Measurements from ENCODE around the gene PAQR5.
A peak's percentile ranks its signal among the peaks of the same experiment; 100 is the strongest.

Gene PAQR5

GRCh38 chr15:69392352-69392751 lies 93.6 kb downstream of the PAQR5 start:
- no peak for DNase-seq (ENCODE audit: low read depth)

GRCh38 chr15:69393831-69394491 lies 95.2 kb downstream of the PAQR5 start:
- no peak for DNase-seq (ENCODE audit: low read depth)

GRCh38 chr15:69394556-69395282 lies 96.0 kb downstream of the PAQR5 start:
- DNase-seq (ENCODE audit: low read depth): peak; percentile 69

DNA sequence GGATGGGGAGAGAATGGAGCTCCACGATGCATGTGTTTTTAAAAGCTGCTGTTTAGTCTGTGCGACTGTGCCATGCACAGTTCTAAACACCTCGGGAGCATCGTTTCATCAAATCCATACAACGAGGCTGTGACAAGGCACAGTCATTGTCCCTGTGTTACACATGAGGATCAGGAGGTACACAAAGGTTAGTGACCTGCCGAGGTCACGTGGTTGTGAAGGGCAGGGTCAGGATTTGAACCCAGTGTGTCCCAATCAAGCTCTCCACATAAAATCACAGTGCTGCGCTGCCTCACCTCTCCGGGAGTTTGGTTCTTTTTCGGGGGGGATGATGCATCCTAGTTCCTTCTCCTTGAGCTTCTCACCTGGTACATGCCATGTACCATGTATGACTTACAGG lies 96.7 kb downstream of the PAQR5 start:
- DNase-seq (ENCODE audit: low read depth): no peak

- no peak for DNase-seq (ENCODE audit: low read depth)
Measured at GRCh38 chr15:69395991-69396390, 97.3 kb downstream of the PAQR5 start.

DNA sequence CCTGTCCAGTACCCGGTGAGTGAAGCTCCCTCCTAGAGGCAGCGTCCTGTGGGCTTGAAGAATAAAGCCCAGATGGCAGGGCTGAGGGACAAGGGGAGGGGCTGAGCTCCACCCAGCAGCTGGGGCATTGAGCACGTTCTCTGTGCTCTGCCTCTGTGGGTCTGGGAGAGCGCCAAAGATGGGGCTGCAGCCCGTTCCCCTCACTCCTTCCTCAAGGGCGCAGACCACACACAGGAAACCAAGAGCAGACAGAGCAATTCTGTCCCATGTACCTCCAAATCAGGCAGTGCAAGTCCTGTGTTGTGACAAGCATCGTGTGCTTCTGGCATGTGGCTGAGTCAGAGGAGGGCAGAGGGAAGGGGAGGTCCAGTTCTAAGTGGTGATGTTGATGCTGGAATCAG lies 99.8 kb downstream of the PAQR5 start:
- no peak for DNase-seq (ENCODE audit: low read depth)

- no peak for DNase-seq (ENCODE audit: low read depth)
Measured at GRCh38 chr15:69400850-69401249, 102.1 kb downstream of the PAQR5 start.

DNA sequence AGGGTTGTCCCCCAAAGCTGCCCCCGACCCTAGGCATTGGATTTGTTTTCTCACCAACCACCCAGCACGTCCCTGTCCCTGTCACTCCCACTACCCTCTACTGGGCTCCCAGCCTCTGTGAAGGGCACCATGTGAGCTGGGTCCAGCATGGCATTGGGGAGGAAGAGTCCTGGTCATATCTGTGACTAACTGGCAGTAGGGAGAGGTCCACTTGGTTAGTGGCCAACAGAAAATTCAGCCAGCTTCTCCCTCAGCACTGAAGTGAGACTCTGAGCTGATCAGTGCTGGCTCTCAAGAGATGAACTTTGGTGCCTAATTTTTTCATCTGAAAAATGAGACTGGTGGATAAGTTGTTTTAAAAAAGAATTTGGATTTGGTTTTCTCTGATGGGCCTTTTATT lies 104.1 kb downstream of the PAQR5 start:
- no peak for DNase-seq (ENCODE audit: low read depth)

GRCh38 chr15:69403594-69403993 lies 104.9 kb downstream of the PAQR5 start:
- DNase-seq (ENCODE audit: low read depth): no peak

GRCh38 chr15:69405110-69405509 lies 106.4 kb downstream of the PAQR5 start:
- no peak for DNase-seq (ENCODE audit: low read depth)

- no peak for DNase-seq (ENCODE audit: low read depth)
Measured at GRCh38 chr15:69407719-69408400, 109.1 kb downstream of the PAQR5 start.

- DNase-seq (ENCODE audit: low read depth): no peak
Measured at GRCh38 chr15:69408841-69409240, 110.1 kb downstream of the PAQR5 start.

DNA sequence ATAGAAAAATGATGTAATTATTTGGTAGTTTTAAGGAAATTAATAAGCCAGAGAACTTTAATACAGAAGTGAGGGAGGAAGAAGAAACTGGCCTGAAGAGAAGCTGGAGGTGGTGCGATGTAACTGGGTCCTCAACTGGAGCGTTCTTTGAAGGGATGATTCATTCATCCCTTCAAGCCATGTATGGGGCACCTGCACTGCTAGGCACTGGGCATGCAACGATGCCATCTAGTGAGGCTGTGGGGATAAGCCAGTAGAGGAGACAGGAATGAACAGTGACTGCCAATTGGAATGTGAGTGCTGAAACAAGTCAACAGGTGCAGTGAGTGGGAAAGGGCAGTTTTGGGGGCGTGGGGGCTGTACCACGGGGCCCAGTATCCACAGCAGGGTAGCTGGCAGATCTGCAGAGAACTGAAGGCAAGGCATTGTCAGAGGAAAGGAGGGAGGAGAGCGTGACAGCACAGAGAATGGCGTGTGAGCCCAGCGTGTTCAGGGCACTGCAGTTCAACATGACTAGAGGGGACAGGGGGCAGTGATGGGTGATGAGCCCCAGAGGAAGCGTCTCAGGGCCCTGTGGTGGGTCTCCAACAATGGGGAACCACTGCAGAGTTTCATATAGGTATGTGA lies 111.6 kb downstream of the PAQR5 start:
- DNase-seq (ENCODE audit: low read depth): no peak

GRCh38 chr15:69412274-69412673 lies 113.6 kb downstream of the PAQR5 start:
- no peak for DNase-seq (ENCODE audit: low read depth)

DNA sequence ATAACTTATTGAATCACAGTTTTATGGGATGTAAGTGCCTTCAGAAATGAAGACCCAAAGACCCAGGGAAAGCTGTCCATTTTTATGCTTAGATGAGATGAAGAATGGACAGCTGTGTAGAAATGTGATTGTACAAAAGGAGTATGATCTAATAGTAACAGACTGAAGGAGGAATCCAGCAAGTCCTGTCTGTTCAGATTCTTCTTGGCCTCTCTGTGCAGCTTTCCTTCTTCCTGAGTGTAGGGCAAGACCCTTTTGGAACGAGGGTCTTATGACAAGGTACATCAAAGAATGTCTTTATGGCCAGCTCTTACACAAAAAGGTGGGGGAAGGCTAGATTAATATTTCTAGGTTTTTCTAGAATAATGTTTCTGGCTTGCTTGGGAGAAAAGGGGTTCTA lies 114.0 kb downstream of the PAQR5 start:
- no peak for DNase-seq (ENCODE audit: low read depth)

GRCh38 chr15:69413822-69414700 lies 115.3 kb downstream of the PAQR5 start, which contains the start of gene KIF23:
KIF23 (plus strand) TSS chr15:69414349; CDS start chr15:69414466, 117 bp downstream.
- peak; percentile 89 for DNase-seq (ENCODE audit: low read depth)

GRCh38 chr15:69414701-69415167 lies 116.0 kb downstream of the PAQR5 start:
- DNase-seq (ENCODE audit: low read depth): no peak

DNA sequence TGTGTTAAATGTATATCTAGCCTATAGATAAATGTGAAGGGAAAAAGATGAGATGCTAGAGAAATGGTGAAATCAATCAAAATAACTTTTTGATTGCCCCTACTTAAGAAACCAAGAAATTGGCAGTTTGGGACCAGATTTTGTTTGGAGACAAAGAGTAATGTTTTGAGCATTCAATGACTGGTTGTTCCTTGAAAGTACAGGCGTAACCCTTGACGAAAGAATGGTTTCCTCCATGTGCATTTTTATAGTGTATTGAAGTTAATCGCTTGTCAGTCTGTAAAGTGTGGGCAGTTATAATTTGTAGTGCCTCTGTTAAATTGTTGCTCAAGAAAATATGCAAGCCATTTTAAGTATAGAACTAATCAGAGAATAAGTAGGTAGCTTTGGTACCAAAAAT lies 116.7 kb downstream of the PAQR5 start:
- DNase-seq (ENCODE audit: low read depth): no peak

DNA sequence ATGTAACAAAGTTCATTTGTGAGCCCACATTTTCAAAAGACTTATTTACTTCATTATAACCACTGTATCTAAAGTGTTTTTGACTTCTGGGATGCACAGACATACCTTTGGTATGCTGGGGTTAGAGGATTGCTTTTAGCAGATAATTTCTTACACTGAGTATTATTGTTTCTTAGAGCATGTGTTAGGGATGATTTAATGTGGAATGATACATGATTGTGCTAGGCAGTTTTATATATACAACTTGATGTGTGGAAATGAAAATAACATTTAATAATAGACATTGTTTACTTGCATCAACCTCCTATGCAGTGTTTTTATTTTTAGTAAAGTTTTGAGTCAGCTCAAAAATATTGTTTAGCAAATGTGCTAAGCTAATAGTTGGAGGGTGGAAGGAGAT lies 118.9 kb downstream of the PAQR5 start:
- DNase-seq (ENCODE audit: low read depth): no peak

GRCh38 chr15:69421498-69421897 lies 122.8 kb downstream of the PAQR5 start:
- no peak for DNase-seq (ENCODE audit: low read depth)

DNA sequence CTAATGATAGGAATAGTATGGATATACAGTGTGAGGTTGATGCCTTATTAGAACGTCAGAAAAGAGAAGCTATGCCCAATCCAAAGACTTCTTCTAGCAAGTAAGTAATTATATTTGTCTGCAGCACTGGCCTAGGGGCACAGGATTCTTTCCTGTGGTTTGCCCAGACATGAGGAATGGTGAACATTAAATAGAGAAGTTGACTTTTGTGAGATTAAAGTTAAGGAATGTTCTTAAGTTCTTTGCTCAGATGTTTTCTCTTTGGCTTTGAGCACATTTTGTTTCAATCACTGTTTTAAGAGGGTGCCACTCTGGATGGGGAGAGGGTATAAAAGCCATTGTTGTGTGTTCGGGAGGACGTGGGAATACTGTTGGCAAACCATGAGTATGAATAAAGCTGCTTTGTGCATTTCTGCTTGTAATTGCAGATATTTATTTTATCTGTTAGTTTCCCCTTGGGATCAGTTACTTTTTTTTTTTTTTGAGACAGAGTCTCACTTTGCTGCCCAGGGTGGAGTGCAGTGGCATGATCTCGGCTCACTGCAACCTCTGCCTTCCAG lies 123.7 kb downstream of the PAQR5 start:
- DNase-seq (ENCODE audit: low read depth): no peak

All from activated T-helper 1 cell treated with Interleukin-2 at 50 U/mL for 16 hours (primary cell).